GM04503 (cell line): Measurements from ENCODE around the gene TCFL5.

Experiments used
- DNase-seq: peaks from one replicate; pipeline ENCODE4 v3.0.0-alpha.2; 2012; ENCODE audit warnings: low read depth

The TCFL5 gene

GRCh38 chr20:62821726-62822210, 39.9 kb downstream of the TCFL5 start:
- no peak for DNase-seq

GRCh38 chr20:62820962-62821725, 40.5 kb downstream of the TCFL5 start:
- no peak for DNase-seq

DNA sequence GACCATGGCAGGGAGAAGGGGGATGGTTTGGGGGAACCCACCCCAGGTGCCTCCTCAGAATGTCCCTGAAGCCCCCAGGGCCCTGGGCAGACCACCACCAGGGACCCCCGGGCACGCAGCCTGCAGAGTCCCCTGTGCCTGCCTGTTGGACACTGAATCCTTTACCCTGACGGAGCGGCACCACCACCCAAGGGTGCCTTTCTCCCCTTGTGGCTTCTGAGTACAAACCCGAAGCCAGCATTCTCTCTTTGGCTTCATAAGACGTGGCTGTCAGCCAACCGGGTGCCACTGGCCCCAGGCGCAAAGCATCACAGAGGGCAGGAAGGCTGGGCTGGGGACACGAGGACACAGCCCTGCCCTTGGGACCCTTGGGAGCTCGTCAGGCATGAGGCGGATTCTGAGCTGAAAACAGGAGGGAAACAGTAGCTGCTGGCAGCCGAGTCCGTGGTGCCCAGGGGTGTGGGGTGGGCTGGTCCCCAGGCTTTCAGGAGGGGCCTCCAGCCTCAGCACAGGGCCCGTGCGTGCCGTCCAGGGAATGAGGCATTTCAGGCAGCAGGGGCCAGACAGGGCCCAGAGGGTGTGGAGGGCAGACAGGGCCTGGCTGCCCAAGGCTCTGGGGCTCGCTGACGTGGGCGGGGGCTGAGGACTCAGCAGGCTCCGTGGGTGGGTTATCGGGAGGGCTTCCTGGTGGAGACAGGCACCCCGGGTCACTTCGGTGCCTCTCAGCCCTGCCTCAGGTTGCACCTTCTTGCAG, 41.2 kb downstream of the TCFL5 start:
- DNase-seq: no peak

DNA sequence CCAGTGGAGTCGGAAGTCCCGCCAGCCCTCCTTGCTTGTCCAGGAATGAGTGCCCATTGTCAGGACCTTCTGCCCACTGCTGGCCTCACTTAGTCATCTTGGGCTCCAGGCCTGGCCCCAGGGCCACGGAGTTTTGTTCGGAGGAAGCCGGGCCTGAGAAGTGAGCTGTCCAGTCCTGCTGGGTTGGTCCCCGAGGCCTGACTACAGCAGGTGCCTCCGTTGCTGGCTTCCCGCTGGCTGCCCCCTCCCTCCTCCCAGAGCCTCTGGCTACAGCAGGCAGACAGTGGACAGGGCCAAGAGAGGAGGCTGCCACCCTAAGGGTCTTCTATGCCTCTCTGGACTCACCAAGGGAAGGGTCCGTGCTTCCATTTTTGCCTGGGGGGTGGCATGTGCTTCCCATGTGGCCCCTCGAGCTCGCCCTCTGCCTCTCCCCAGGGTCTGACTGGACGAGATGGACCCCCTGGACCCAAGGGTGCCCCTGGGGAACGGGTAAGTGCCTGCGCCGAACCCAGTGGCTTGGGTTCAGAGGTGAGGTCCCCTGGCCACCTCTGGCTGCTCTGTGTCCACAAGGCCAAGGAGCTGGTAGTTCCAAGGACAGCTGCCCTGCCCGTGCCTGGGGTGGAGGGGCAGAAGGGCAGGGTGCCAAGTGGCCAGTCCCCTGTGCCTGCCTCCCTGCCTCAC, 42.0 kb downstream of the TCFL5 start:
- DNase-seq: no peak

- DNase-seq: no peak
Measured at GRCh38 chr20:62818592-62819493, 42.8 kb downstream of the TCFL5 start.

DNA sequence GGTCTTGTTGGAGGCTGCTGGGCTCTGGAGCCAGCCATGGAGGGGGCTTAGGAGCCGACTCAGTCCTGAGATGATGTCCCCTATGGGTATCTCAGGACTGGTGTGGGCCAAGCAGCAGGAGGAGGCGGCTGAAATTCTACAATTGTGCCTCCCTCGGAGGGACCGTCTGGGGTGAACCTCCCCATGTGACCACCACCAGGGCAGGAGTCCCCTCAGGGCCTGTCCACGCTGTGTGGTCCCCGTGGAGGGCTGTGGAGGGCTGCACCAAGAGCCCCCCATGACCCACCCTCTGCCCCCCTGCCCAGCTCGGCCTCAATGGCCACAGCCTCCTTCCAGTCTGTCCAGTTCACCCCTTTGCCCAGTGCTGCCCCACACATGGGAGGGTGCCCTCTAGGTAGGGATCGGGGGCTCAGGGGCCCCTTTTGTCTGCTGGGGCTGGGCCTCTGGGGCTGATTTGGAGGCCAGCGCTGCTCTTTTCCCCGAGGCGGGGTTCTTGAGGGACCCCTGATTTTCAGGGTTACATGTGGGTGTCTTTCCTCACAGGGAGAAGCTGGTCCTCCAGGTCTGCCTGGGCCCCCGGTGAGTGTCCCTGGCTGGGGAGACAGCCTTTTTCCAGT, 43.5 kb downstream of the TCFL5 start:
- no peak for DNase-seq

DNA sequence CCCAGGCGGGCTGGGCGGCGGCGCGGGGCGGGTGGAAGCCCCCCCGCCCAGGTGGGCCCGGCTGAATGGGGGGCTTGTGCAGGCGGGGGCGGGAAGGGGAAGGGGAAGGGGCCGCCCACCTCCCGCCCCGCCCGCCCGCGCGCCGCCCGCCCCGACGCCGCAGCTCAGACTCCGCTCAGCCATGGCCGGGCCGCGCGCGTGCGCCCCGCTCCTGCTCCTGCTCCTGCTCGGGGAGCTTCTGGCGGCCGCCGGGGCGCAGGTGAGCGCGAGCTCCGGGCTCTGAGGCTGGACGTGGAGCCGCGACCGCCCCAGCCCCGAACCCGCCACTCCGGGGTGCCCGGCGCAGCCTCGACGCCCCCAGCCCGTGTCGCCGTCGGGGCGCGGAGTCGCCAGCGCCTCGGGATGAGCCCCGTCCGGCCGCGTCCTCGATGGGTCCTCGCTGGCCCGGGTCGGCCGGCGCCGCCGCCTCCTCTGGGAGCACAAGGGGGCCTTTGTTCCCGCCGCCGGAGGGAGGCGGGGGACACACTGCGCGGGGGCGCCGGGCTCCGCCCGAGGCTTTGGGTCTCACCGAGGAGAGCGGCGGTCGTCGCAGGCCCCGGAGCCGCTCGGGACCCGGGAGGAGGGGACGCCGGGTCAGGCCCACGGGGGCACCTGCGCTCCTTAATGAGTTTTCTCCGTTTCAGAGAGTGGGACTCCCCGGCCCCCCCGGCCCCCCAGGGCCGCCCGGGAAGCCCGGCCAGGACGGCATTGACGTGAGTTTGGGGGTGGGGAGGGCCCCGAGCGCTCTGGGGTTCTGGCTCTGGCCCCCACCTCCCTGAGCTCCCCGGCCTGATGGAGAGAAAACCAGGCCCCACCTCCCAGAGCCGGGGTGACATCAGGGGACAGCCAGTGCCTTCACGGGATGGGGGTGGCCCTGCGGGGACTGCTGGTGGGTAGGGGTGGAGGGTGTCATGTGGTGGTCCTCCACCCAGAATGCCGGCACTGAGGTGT, 44.4 kb downstream of the TCFL5 start, which contains the start of gene COL9A3:
Gene COL9A3 (plus strand): TSS at position 167 of the 990 bp plus-strand sequence. CDS start 15 bp downstream, at position 182.
- DNase-seq: no peak

DNA sequence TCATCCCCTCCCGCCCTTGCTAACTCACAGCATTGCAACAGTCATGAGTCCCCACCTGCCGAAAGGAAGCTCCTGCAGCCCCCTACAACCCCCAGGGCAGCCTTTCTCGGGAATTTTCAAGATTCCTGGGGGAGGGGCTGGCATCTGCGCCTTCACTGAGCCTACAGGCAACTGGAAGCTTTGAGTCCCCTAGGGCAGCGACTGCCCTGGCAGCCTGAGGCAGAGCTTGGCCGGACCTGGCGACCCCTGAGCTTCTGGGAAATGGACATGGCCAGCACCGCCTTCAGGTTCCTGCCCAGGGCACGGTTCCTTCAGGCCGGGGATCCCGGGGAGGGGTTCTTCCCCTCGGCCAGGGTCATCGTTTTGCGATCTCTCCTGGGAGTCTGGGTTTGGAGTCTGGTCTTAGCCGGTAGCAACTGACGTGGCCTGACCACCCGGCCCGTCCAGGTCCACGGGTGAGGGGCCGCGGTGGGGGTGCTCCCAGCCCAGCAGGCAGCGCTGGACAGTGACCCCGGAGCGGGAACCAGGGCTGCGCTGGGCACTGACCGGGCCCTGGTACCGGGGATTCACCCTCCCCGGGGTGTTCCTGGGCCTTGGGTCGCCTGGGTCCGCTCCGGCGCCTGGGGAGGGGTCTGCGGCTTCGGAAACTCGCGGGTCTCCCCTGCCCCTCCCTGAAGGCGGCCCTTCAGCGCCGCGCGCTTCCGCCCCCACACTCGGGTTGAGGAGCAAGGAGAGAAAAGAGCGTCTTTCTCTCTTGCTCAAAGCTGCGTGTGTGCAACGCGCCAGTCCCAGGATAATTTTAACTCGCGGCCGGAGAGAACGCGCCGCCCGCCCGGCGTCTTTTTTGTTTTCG, 45.4 kb downstream of the TCFL5 start:
- DNase-seq: no peak

- no peak for DNase-seq
Measured at GRCh38 chr20:62815066-62815991, 46.3 kb downstream of the TCFL5 start.

GRCh38 chr20:62814709-62815065, 46.9 kb downstream of the TCFL5 start:
- no peak for DNase-seq

GRCh38 chr20:62814060-62814708, 47.4 kb downstream of the TCFL5 start:
- DNase-seq: no peak

DNA sequence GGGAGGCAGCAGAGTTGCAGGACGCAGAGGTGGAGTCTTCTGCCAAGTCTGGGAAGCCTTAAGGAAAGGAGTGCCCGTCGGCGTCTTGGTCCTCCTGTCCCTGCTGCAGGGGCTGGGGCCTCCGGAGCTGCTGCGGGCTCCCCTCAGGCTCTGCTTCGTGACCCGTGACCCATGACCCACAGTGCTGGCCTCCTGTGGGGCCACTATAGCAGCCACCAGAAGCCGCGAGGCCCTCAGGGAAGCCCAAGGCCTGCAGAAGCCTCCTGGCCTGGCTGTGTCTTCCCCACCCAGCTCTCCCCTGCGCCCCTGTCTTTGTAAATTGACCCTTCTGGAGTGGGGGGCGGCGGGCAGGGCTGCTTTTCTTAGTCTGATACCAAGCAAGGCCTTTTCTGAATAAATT, 48.0 kb downstream of the TCFL5 start:
- DNase-seq: no peak

GRCh38 chr20:62812907-62813200, 48.8 kb downstream of the TCFL5 start:
- no peak for DNase-seq

DNA sequence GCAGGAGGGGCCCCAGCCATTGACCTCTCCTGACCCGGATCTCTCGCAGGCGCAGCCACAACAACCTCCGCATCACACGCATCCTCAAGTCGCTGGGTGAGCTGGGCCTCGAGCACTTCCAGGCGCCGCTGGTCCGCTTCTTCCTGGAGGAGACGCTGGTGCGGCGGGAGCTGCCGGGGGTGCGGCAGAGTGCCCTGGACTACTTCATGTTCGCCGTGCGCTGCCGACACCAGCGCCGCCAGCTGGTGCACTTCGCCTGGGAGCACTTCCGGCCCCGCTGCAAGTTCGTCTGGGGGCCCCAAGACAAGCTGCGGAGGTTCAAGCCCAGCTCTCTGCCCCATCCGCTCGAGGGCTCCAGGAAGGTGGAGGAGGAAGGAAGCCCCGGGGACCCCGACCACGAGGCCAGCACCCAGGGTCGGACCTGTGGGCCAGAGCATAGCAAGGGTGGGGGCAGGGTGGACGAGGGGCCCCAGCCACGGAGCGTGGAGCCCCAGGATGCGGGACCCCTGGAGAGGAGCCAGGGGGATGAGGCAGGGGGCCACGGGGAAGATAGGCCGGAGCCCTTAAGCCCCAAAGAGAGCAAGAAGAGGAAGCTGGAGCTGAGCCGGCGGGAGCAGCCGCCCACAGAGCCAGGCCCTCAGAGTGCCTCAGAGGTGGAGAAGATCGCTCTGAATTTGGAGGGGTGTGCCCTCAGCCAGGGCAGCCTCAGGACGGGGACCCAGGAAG, 49.3 kb downstream of the TCFL5 start:
- no peak for DNase-seq

- DNase-seq: no peak
Measured at GRCh38 chr20:62811720-62812119, 49.9 kb downstream of the TCFL5 start.

DNA sequence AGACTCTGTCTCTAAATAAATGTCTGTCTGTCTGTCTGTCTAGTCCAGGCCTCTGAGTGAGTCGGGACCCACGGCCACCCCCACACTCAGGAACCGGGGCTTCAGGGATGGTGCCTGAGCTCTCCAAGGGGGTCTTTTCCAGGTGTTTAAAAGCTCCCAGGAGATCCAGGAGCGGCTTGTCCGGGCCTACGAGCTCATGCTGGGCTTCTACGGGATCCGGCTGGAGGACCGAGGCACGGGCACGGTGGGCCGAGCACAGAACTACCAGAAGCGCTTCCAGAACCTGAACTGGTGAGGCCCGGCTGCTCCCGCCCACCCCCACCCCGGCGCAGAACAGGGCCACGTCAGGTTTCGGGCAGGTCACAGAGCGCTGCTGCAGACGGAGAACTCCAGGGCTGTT, 50.3 kb downstream of the TCFL5 start:
- DNase-seq: no peak
